GM21529 (cell line): ENCODE measurements around the gene QSER1.
"Not testable (repeated sequence)": the region's sequence is repeated elsewhere in the genome, so short reads cannot be mapped to it uniquely, and the experiment has no call there.

Source experiments
- ATAC-seq: cut with Tn5 transposase; IDR thresholded peaks from one replicate; pipeline ENCODE4 v1.9.1; 2021; ENCODE audit not compliant: unreplicated experiment

Gene QSER1

GRCh38 chr11:32932196-32932595 is 39.6 kb downstream of the QSER1 start:
- ATAC-seq: no peak

- ATAC-seq: no peak
These were observed 42.9 kb downstream of the QSER1 start for GRCh38 chr11:32935462-32936029.

GRCh38 chr11:32936178-32936577 is 43.6 kb downstream of the QSER1 start:
- ATAC-seq: not testable (repeated sequence)

GRCh38 chr11:32937283-32937682 is 44.7 kb downstream of the QSER1 start:
- not testable (repeated sequence) for ATAC-seq

- peak; percentile 74 for ATAC-seq
These were observed 46.4 kb downstream of the QSER1 start for GRCh38 chr11:32939046-32939445.

- no peak for ATAC-seq
These were observed 47.3 kb downstream of the QSER1 start for GRCh38 chr11:32939866-32940265.

- peak; percentile 54 for ATAC-seq
These were observed 48.3 kb downstream of the QSER1 start for GRCh38 chr11:32940865-32941264.

- no peak for ATAC-seq
These were observed 55.4 kb downstream of the QSER1 start for GRCh38 chr11:32947978-32948377.

- no peak for ATAC-seq
These were observed 57.1 kb downstream of the QSER1 start for GRCh38 chr11:32949739-32950138.

GRCh38 chr11:32952421-32952820 is 59.8 kb downstream of the QSER1 start:
- no peak for ATAC-seq

- ATAC-seq: no peak
These were observed 61.1 kb downstream of the QSER1 start for GRCh38 chr11:32953700-32954099.

GRCh38 chr11:32960553-32961164 is 68.0 kb downstream of the QSER1 start:
- no peak for ATAC-seq

- ATAC-seq: no peak
These were observed 69.4 kb downstream of the QSER1 start for GRCh38 chr11:32962016-32962415.

- ATAC-seq: no peak
These were observed 71.1 kb downstream of the QSER1 start for GRCh38 chr11:32963721-32964120.

GRCh38 chr11:32968541-32968940 is 75.9 kb downstream of the QSER1 start:
- no peak for ATAC-seq

GRCh38 chr11:32972233-32972632 is 79.6 kb downstream of the QSER1 start:
- ATAC-seq: not testable (repeated sequence)

GRCh38 chr11:32972781-32973180 is 80.2 kb downstream of the QSER1 start:
- ATAC-seq: no peak

- ATAC-seq: no peak
These were observed 90.0 kb downstream of the QSER1 start for GRCh38 chr11:32982626-32983025.

- no peak for ATAC-seq
These were observed 90.9 kb downstream of the QSER1 start for GRCh38 chr11:32983506-32983905.

- no peak for ATAC-seq
These were observed 93.0 kb downstream of the QSER1 start for GRCh38 chr11:32985600-32985999.

- no peak for ATAC-seq
These were observed 95.2 kb downstream of the QSER1 start for GRCh38 chr11:32987851-32988250.

GRCh38 chr11:32990481-32990880 is 97.9 kb downstream of the QSER1 start:
- no peak for ATAC-seq

- ATAC-seq: no peak
These were observed 98.8 kb downstream of the QSER1 start for GRCh38 chr11:32991427-32991826.
